Endothelial cell of umbilical vein (primary cell): Measurements from ENCODE around the gene DIP2C. TPM values are rescaled to one million over a fixed set of nuclear protein-coding genes. Genes with fewer than 3 reads are reported as not detected.

Experiments used
- BruUV-seq: library from RNA; stranded (reverse); fragments of 400-500 nt; replicated peaks from 2 replicates; lab custom pipeline; 2021; lab: Mats Ljungman, UMichigan
- CTCF ChIA-PET: fragments of 300-600, 350-600 bp; sonication (Branson Sonifier 250); formaldehyde crosslinking; loops from one replicate; lab custom pipeline; 2021; ENCODE audit warnings: antibody characterized with exemption, inconsistent platforms; lab: Charles Lee
- POLR2A ChIA-PET: fragments of 300-600, 350-600 bp; sonication (Branson Sonifier 250); formaldehyde crosslinking; loops from one replicate; lab custom pipeline; 2021; ENCODE audit warnings: antibody characterized with exemption, inconsistent platforms; lab: Charles Lee
- DNase-seq: peaks from one replicate; pipeline ENCODE4 v3.0.0-alpha.2; 2011; ENCODE audit warnings: low read depth, low spot score
- FAIRE-seq: peaks from 2 replicates; lab custom pipeline; 2011; peaks lifted over from hg19 to GRCh38; lab: Jason Lieb, UNC
- H2AFZ ChIP-seq: 2 replicates; pipeline ENCODE4 v1.6.0; 2012; ENCODE audit warnings: low read depth, low read length, control low read depth, inconsistent platforms
- H3K27ac ChIP-seq: 2 replicates; pipeline ENCODE4 v1.5.1; 2011; ENCODE audit warnings: low read depth, mild to moderate bottlenecking, control low read depth, low read length, moderate library complexity; ENCODE audit not compliant: insufficient read depth
- H3K27me3 ChIP-seq, 2 experiments: 2 replicates each; pipeline versions ENCODE4 v1.6.0 to v1.6.1; 2011; ENCODE audit warnings: low read length in 2 of 2, mixed read lengths in 1 of 2; ENCODE audit not compliant: control insufficient read depth in 2 of 2, insufficient read depth in 2 of 2
- H3K36me3 ChIP-seq, 2 experiments: 2 replicates in 1 of 2; 3 replicates in 1 of 2; pipeline ENCODE4 v1.5.1; 2011; ENCODE audit warnings: low read length in 2 of 2, mild to moderate bottlenecking in 1 of 2, moderate library complexity in 1 of 2; ENCODE audit not compliant: control insufficient read depth in 2 of 2, insufficient read depth in 2 of 2; ENCODE audit errors: extremely low read depth in 1 of 2
- H3K4me1 ChIP-seq: 3 replicates; pipeline ENCODE4 v1.5.1; 2011; ENCODE audit warnings: mild to moderate bottlenecking, low read length; ENCODE audit not compliant: control insufficient read depth, insufficient read depth; ENCODE audit errors: extremely low read depth
- H3K4me2 ChIP-seq: 2 replicates; pipeline ENCODE4 v1.6.1; 2011; ENCODE audit warnings: low read length, control low read depth, mixed read lengths; ENCODE audit not compliant: insufficient read depth
- H3K4me3 ChIP-seq, 3 experiments: fragments of 200-600 bp in 1 of 3; sonication (generic), shearing (Covaris generic) in 1 of 3; replicated peaks in 1 of 3; 2 replicates each; pipeline ENCODE4 v1.5.1; 2011 to 2016; ENCODE audit warnings: control low read depth in 3 of 3, low read length in 3 of 3, mild to moderate bottlenecking in 2 of 3, inconsistent platforms in 1 of 3, low read depth in 1 of 3, moderate library complexity in 1 of 3; ENCODE audit not compliant: insufficient read depth in 1 of 3
- H3K79me2 ChIP-seq: 2 replicates; pipeline ENCODE4 v1.6.0; 2012; ENCODE audit warnings: low read length, inconsistent platforms; ENCODE audit not compliant: control insufficient read depth, insufficient read depth
- H3K9ac ChIP-seq: replicated peaks from 2 replicates; pipeline ENCODE3; 2011; ENCODE audit warnings: low read length, control low read depth; ENCODE audit not compliant: insufficient read depth; ENCODE audit errors: extremely low read depth
- H3K9me1 ChIP-seq: replicated peaks from 3 replicates; pipeline ENCODE4 v1.6.0; 2011; ENCODE audit warnings: mild to moderate bottlenecking, low read length; ENCODE audit not compliant: control insufficient read depth, insufficient read depth; ENCODE audit errors: extremely low read depth
- H3K9me3 ChIP-seq: replicated peaks from 2 replicates; pipeline ENCODE4 v1.5.1; 2012; ENCODE audit warnings: low read length, inconsistent platforms; ENCODE audit not compliant: control insufficient read depth, insufficient read depth
- H4K20me1 ChIP-seq: replicated peaks from 2 replicates; pipeline ENCODE3; 2011; ENCODE audit warnings: mild to moderate bottlenecking, low read length; ENCODE audit not compliant: control insufficient read depth, insufficient read depth; ENCODE audit errors: extremely low read depth
- CTCF ChIP-seq, 2 donors: IDR thresholded peaks; 1 replicate in 1 of 2; 2 replicates in 1 of 2; pipeline ENCODE4 v1.5.1; 2011; ENCODE audit warnings: low read length in 2 of 2, mild to moderate bottlenecking in 2 of 2, moderate library complexity in 2 of 2, control low read depth in 1 of 2, inconsistent platforms in 1 of 2, low read depth in 1 of 2; ENCODE audit not compliant: insufficient read depth in 1 of 2; ENCODE audit errors: extremely low read depth in 1 of 2
- EZH2 ChIP-seq: IDR thresholded peaks from 2 replicates; pipeline ENCODE4 v1.6.1; 2012; ENCODE audit warnings: borderline replicate concordance, low read depth, mild to moderate bottlenecking, moderate library complexity, low read length, inconsistent platforms; ENCODE audit not compliant: severe bottlenecking
- FOS ChIP-seq: IDR thresholded peaks from 2 replicates; pipeline ENCODE4 v1.6.1; 2011; ENCODE audit warnings: mild to moderate bottlenecking, low read length, moderate library complexity, borderline replicate concordance; ENCODE audit not compliant: insufficient read depth
- GATA2 ChIP-seq: IDR thresholded peaks from 2 replicates; pipeline ENCODE4 v1.7.0; 2011; ENCODE audit warnings: low read depth, mild to moderate bottlenecking, moderate library complexity, mixed read lengths, low read length; ENCODE audit not compliant: insufficient read length, insufficient read depth
- JUN ChIP-seq: IDR thresholded peaks from 2 replicates; pipeline ENCODE4 v1.6.1; 2011; ENCODE audit warnings: borderline replicate concordance, low read depth; ENCODE audit not compliant: insufficient read length, insufficient read depth
- MAX ChIP-seq: IDR thresholded peaks from 2 replicates; pipeline ENCODE4 v1.6.1; 2011; ENCODE audit not compliant: insufficient read depth, insufficient read length
- MYC ChIP-seq: IDR thresholded peaks from one replicate; pipeline ENCODE4 v1.6.1; 2011; ENCODE audit warnings: mild to moderate bottlenecking, low read depth, low read length
- POLR2A ChIP-seq: IDR thresholded peaks from 2 replicates; pipeline ENCODE4 v1.6.1; 2012; ENCODE audit warnings: low read depth, mild to moderate bottlenecking, control low read depth, low read length
- POLR2AphosphoS5 ChIP-seq: IDR thresholded peaks from 2 replicates; pipeline ENCODE4 v1.6.1; 2012; ENCODE audit warnings: low read depth, mild to moderate bottlenecking, control low read depth, low read length, moderate library complexity; ENCODE audit not compliant: insufficient read depth
- dilution Hi-C: fragments of 300-500 bp; cut with MboI; formaldehyde crosslinking; loops from one replicate; pipeline ENCODE4 v1.15.0; 2019; ENCODE audit warnings: low sequenced_read_pairs; ENCODE audit not compliant: extremely low pct_ligation_motif_present
- intact Hi-C: fragments of 100-400 bp; cut with micrococcal nuclease; formaldehyde crosslinking; loops from one replicate; pipeline ENCODE4 v1.10.0; 2022
- polyA plus RNA-seq, 4 experiments: library from polyadenylated mRNA; depleted of rRNA in 3 of 4; stranded (reverse) in 3 of 4; unstranded in 1 of 4; fragments of >200 nt; gene quantifications; 2 replicates each; pipeline versions ENCODE4 v1.2.1 to v1.2.3, GENCODE V29; 2011 to 2012; ENCODE audit warnings: missing spikeins in 1 of 4
- total RNA-seq: library from RNA; stranded (reverse); gene quantifications from 2 replicates; pipeline ENCODE4 v1.2.3, GENCODE V29; 2021

Gene DIP2C
- total and polyA plus RNA-seq, 2 donors (not counting 3 experiments of a cell fraction or from before 2014, with no cell fraction given): 3.6 to 10.7 TPM

- Histone ChIP-seq H3K36me3 (no peaks in the 10 kb centered on the region), H3K9me3 (no peaks in the 10 kb centered on the region), H4K20me1 (no peaks in the 10 kb centered on the region), H3K27me3 (no peaks in the 10 kb centered on the region), H3K27ac (no peak overlapping the region), H3K9ac (no peak overlapping the region), H3K4me1 (no peaks in the 10 kb centered on the region), H3K4me2 (no peak overlapping the region), H2AFZ (no peak overlapping the region), H3K79me2 (no peaks in the 10 kb centered on the region), H3K9me1 (no peaks in the 10 kb centered on the region), H3K4me3 (no peak overlapping the region)
- BruUV-seq: no TSS peak
- DNase-seq (no peak), FAIRE-seq (no peak)
- dilution Hi-C loops: no loop called here
- CTCF ChIA-PET: no interaction called here
- intact Hi-C loops: no loop called here
- no peak for TF ChIP-seq POLR2AphosphoS5
- TF ChIP-seq CTCF (IDR thresholded peaks at IDR 0.05; ENCODE audit: extremely low read depth in 1 of 2, insufficient read depth in 1 of 2, low read depth in 1 of 2, low read length in 2 of 2): no peak
- TF ChIP-seq MAX: no peak
- no peak for TF ChIP-seq MYC
- no peak for TF ChIP-seq FOS
- TF ChIP-seq GATA2: no peak
- TF ChIP-seq JUN: no peak
- TF ChIP-seq EZH2: no peak
- no peak for TF ChIP-seq POLR2A
- POLR2A ChIA-PET: no interaction called here
These were observed 35.8 kb upstream of the DIP2C start for GRCh38 chr10:725302-725701.
